Thymus (tissue), 11 donors: ENCODE results near the gene BAZ1B. TPM values are rescaled to one million over a fixed set of nuclear protein-coding genes. Genes with fewer than 3 reads are reported as not detected.
"Not testable (repeated sequence)": the region's sequence is repeated elsewhere in the genome, so short reads cannot be mapped to it uniquely, and the experiment has no call there.

ENCODE experiments used
- DNase-seq, 9 donors: peaks; one replicate each; pipeline ENCODE4 v3.0.0-alpha.2; 2013; ENCODE audit warnings: low spot score in 9 of 9, low read depth in 6 of 9, missing footprints in 1 of 9
- H3K27ac ChIP-seq, 2 donors: one replicate each; pipeline ENCODE4 v1.5.1; 2013; ENCODE audit warnings: control low read depth in 1 of 2, low read depth in 1 of 2, low read length in 1 of 2, mild to moderate bottlenecking in 1 of 2, moderate library complexity in 1 of 2
- H3K27me3 ChIP-seq, 2 donors: one replicate each; pipeline ENCODE4 v1.5.1; 2013; ENCODE audit warnings: low read length in 1 of 2; ENCODE audit not compliant: control insufficient read depth in 2 of 2, insufficient read depth in 1 of 2
- H3K36me3 ChIP-seq, 2 donors: one replicate each; pipeline ENCODE4 v1.5.1; 2013; ENCODE audit warnings: low read length in 1 of 2, mild to moderate bottlenecking in 1 of 2, moderate library complexity in 1 of 2; ENCODE audit not compliant: control insufficient read depth in 2 of 2, insufficient read depth in 2 of 2
- H3K4me1 ChIP-seq, 2 donors: one replicate each; pipeline ENCODE4 v1.5.1; 2013; ENCODE audit warnings: low read length in 2 of 2; ENCODE audit not compliant: control insufficient read depth in 2 of 2, insufficient read depth in 2 of 2
- H3K4me3 ChIP-seq, 2 donors: one replicate each; pipeline ENCODE4 v1.5.1; 2013; ENCODE audit warnings: low read length in 2 of 2, control low read depth in 1 of 2, mild to moderate bottlenecking in 1 of 2
- H3K9me3 ChIP-seq, 2 donors: one replicate each; pipeline ENCODE4 v1.5.1; 2013; ENCODE audit warnings: low read length in 1 of 2, mild to moderate bottlenecking in 1 of 2; ENCODE audit not compliant: control insufficient read depth in 2 of 2, insufficient read depth in 1 of 2
- WGBS: extraction: QIAGEN DNeasy Blood & Tissue Kit; methylation state at CpG from one replicate; pipeline ENCODE4 v1.1.7; 2013; 5-methylcytosine and 5-hydroxymethylcytosine counted together
- polyA plus RNA-seq: library from polyadenylated mRNA; stranded (reverse); fragments of 200-250 nt; gene quantifications from one replicate; pipeline ENCODE4 v1.2.3, GENCODE V29; 2013
- total RNA-seq: library from RNA; stranded (reverse); fragments of 120-200 nt; gene quantifications from one replicate; pipeline ENCODE4 v1.2.4, GENCODE V29; 2013
- donor health status: healthy.

The BAZ1B gene
- total and polyA plus RNA-seq, 2 donors: 18.7 to 50.1 TPM

- Histone ChIP-seq H3K36me3 (no peaks in the 10 kb centered on the region), H3K27ac (no peak overlapping the region), H3K4me3 (no peak overlapping the region), H3K9me3 (peaks cover 11 to 13% of the 10 kb centered on the region in 2 donors), H3K27me3 (peaks cover 9 to 30% of the 10 kb centered on the region in 2 donors), H3K4me1 (peaks cover 0 to 14% of the 10 kb centered on the region in 2 donors)
- DNase-seq: no peak
- 84% methylated on average over 6 of the region's 6 CpGs for WGBS
Observed at GRCh38 chr7:73429622-73430505, 92.2 kb downstream of the BAZ1B start.

- H3K27me3 ChIP-seq: peaks cover 7 to 30% of the 10 kb centered on the region in 2 donors
- no peak for DNase-seq
- H3K9me3 ChIP-seq: peaks cover 5 to 7% of the 10 kb centered on the region in 2 donors
- 87% methylated on average over 18 of the region's 18 CpGs for WGBS
- H3K4me3 ChIP-seq: no peak overlapping the region
- H3K4me1 ChIP-seq: peaks cover 0 to 14% of the 10 kb centered on the region in 2 donors
- H3K27ac ChIP-seq: no peak overlapping the region
- no peaks in the 10 kb centered on the region for H3K36me3 ChIP-seq
Observed at GRCh38 chr7:73429215-73429614, 92.9 kb downstream of the BAZ1B start.

DNA sequence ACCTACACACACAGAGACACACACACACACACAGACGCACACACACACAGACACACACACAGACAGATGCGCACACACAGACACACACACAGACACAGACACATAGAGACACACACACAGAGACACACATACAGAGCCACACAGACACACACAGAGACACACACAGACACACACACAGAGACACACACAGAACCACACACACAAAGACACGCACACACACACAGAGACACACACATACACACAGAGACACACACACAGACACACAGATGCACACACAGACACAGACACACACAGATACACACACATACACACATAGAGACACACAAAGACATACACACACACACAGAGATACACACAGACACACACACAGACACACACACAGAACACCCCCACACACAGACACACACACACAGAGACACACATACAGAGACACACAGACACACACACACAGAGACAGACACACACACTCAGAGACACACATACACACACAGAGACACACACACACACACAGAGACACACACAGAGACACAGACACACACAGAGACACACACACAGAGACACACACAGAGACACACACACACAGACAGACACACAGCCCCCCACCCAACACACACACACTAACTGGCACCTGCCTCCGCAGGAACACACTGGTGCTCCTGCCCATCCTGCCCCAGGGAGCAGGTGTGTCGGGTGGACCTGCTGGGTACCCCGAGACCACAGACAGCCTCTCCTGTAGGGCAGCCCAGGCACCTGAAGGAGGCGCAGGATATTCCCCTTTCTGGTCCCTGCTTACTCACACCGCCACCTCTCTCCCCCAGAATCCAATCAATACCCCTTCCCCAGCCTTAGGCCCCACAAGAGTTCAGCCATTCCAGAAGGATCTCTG is 93.9 kb downstream of the BAZ1B start:
- no peak overlapping the region for H3K27ac ChIP-seq
- peaks cover 0 to 33% of the 10 kb centered on the region in 2 donors for H3K27me3 ChIP-seq
- WGBS: 93% methylated on average over 8 of the region's 8 CpGs
- H3K9me3 ChIP-seq: no peaks in the 10 kb centered on the region
- peaks cover 0 to 8% of the 10 kb centered on the region in 2 donors for H3K4me1 ChIP-seq
- no peak overlapping the region for H3K4me3 ChIP-seq
- DNase-seq: no peak
- H3K36me3 ChIP-seq: no peaks in the 10 kb centered on the region

GRCh38 chr7:73426016-73426415 is 96.1 kb downstream of the BAZ1B start:
- H3K36me3 ChIP-seq: no peaks in the 10 kb centered on the region
- no peak for DNase-seq
- 97% methylated on average over 8 of the region's 8 CpGs for WGBS
- no peaks in the 10 kb centered on the region for H3K9me3 ChIP-seq
- no peak overlapping the region for H3K27ac ChIP-seq
- H3K4me3 ChIP-seq: no peak overlapping the region
- H3K4me1 ChIP-seq: peaks cover 0 to 8% of the 10 kb centered on the region in 2 donors
- peaks cover 0 to 29% of the 10 kb centered on the region in 2 donors for H3K27me3 ChIP-seq

GRCh38 chr7:73425356-73425983 is 96.6 kb downstream of the BAZ1B start:
- peaks cover 0 to 29% of the 10 kb centered on the region in 2 donors for H3K27me3 ChIP-seq
- no peaks in the 10 kb centered on the region for H3K36me3 ChIP-seq
- H3K4me1 ChIP-seq: peaks cover 0 to 8% of the 10 kb centered on the region in 2 donors
- DNase-seq: no peak
- no peak overlapping the region for H3K27ac ChIP-seq
- H3K4me3 ChIP-seq: no peak overlapping the region
- WGBS: 99% methylated on average over 9 of the region's 9 CpGs
- no peaks in the 10 kb centered on the region for H3K9me3 ChIP-seq

DNA sequence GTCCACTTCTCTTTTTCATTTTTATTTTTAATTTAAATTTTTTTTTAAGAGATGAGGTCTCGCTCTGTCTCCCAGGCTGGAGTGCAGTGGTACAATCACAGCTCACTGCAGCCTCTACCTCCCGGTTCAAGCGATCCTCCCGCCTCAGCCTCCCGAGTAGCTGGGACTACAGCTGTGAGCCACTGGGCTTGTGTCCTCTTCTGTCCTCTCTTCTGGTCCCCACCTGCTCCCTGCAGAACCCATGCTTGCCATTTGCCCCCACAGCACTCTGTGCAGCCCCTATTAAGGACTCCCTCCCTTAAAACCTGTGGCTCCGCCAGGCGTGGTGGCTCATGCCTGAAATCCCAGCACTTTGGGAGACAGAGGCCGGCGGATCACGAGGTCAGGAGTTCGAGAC is 97.6 kb downstream of the BAZ1B start:
- Histone ChIP-seq H3K27me3 (peaks cover 0 to 29% of the 10 kb centered on the region in 2 donors), H3K4me3 (no peak overlapping the region), H3K9me3 (no peaks in the 10 kb centered on the region), H3K4me1 (peaks cover 0 to 6% of the 10 kb centered on the region in 2 donors), H3K36me3 (no peaks in the 10 kb centered on the region), H3K27ac (no peak overlapping the region)
- DNase-seq: no peak
- 97% methylated on average over 11 of the region's 11 CpGs for WGBS

GRCh38 chr7:73423519-73424488 is 98.3 kb downstream of the BAZ1B start:
- peaks cover 0 to 29% of the 10 kb centered on the region in 2 donors for H3K27me3 ChIP-seq
- H3K4me3 ChIP-seq: no peak overlapping the region
- no peaks in the 10 kb centered on the region for H3K36me3 ChIP-seq
- no peaks in the 10 kb centered on the region for H3K9me3 ChIP-seq
- 57% methylated on average over 52 of the region's 52 CpGs for WGBS
- DNase-seq: no peak
- no peaks in the 10 kb centered on the region for H3K4me1 ChIP-seq
- no peak overlapping the region for H3K27ac ChIP-seq

GRCh38 chr7:73420610-73421009 is 101.5 kb downstream of the BAZ1B start:
- H3K27me3 ChIP-seq: peaks cover 0 to 27% of the 10 kb centered on the region in 2 donors
- H3K36me3 ChIP-seq, H3K4me1 ChIP-seq, H3K4me3 ChIP-seq, H3K9me3 ChIP-seq, DNase-seq, H3K27ac ChIP-seq: not testable (repeated sequence)
- WGBS: 83% methylated on average over 8 of the region's 8 CpGs
